DMS 273 (cell line): ENCODE results near the gene SLC13A2.

Source experiments
- DNase-seq: peaks from one replicate; lab custom pipeline; 2025; ENCODE audit not compliant: unreplicated experiment; lab: John Stamatoyannopoulos, UW

SLC13A2 gene

DNA sequence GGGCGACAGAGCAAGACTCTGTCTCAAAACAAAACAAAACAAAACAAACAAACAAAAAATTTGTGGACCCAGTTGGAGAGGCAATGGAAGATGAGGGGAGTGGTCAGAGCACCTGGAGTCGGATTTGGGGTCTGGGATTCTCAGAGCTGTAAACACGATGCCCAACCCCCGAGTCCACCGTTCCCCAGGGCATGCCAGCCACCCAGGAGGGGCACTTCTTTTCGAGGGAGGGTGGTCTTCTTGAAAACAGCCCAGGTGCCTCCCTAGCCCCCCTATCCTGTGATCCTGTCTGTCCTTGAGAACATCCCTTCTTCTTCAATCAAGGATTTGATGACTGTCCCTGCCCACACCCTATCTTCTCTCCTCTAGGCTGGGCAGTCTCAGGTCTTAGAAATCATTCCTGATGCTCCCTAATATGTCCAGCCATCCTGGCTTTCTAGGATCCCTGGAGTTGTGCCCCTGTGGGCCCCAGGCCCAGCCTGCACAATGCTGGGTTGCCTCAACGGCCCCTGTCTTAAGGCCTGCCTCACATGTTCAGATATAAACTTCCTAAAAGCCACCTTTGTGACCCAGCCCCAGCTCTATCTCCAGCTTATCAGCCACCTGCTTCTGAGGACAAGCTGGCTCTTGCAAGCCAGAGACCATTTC, 3.1 kb upstream of the SLC13A2 start:
- no peak for DNase-seq

DNA sequence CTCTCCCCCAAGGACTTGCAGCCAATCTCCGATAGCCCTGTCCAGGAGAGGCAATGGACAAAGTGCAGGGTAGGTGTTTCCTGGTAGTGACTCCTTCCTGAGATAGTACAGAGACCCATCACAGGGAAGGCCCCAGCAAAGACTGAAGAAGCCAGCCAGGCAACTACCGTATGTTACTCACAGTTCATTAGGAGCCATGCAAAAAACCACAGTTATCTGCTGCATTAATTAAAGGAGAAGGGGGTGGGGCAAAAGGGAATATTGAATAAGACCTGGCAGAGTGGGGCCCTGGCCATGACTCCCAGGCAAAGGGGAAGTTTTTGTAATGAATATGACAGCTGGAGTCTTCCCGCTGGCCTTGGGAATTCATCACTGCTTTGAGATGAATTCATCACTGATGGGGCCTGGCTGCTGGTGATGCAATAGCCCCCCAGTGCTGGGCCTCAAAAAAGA, 2.5 kb upstream of the SLC13A2 start:
- DNase-seq, result peak; percentile 80

DNA sequence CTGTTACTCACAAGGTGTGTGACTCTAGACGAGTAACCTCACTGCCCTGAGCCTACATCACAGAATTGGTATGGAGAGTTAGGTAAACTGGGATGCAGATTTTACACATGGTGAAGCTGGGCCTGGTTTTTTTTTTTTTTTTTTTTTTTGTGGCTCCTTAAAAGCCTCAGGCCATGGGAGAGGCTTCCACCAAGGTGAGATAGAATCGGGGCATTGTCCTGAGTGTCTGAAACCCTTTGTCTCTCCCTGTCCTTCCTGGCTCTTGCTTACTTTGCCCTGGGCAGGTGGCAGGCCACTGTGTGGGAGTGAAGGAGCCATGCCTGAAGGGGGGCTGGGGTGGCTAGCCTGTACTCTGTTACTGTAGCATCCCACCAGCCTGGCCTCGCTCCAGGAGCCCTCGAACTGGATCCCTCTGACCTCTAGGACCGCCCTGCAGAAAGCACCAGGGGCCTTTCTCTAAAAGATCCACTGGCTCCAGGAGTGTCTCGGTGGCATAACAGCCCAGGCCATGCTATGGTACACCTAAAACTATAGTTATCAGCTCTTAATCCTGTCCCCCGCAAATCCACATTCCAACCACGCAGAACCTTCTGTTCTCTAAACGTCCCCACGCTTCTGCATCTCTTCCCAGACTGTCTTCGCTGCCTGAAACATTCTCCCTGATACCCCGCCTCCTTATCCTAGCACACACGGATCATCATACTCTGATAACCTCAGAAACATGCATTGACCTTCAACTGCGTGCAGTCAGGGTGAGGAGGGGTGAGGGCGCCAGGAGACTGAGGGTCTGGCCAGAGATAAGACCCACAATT, 1.7 kb upstream of the SLC13A2 start:
- no peak for DNase-seq

DNA sequence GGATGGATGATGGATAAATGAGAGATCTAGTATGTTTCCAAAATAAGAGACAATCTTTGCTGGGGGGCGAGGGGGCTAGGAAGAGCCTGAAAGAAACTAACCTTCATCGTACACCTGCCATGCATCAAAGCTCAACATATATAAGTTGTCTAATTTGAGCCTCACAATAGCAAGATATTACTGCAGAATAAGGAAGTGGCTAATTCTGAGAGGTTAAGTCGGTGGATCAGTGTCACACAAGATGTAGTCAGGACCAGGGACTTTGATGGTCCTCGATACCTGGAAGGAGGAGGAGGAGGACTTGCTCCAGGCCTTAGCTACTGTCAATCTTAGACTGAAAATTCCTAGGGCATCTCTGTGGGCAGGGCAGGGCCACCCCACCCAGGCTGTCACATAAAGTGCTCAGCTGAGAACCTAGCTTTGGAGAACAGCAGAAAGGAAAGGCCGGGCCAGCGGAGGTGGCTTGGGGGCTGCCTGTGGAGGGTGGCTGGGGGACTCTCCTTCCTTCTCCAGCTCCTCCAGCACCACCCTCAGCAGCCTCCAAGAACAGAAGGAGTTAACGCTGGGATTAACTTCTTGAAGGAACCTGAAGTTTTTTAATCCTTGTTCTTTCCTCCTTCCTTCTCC, 460 bp upstream of the SLC13A2 start:
- no peak for DNase-seq

DNA sequence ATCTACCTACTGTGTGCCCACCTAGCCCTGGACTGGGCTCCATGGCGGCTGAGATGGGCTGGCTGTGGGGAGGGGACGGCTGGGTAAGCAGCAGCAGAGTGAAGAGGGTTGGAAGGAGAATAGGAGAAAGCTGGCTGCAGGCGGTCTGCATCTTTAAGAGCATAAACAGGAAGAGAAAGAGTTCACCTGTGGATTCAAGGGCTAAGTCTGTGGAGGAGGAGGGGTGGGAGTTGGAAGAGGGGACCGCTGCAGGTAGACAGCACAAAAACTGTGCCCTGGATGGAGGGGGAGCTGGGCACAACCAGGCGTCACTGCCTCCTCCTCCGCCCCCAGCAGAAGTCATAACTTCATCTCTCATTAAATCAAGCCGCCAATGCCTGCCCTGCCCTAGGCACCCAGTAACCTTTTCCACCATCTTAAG, 677 bp downstream of the SLC13A2 start:
- DNase-seq, result no peak

DNA sequence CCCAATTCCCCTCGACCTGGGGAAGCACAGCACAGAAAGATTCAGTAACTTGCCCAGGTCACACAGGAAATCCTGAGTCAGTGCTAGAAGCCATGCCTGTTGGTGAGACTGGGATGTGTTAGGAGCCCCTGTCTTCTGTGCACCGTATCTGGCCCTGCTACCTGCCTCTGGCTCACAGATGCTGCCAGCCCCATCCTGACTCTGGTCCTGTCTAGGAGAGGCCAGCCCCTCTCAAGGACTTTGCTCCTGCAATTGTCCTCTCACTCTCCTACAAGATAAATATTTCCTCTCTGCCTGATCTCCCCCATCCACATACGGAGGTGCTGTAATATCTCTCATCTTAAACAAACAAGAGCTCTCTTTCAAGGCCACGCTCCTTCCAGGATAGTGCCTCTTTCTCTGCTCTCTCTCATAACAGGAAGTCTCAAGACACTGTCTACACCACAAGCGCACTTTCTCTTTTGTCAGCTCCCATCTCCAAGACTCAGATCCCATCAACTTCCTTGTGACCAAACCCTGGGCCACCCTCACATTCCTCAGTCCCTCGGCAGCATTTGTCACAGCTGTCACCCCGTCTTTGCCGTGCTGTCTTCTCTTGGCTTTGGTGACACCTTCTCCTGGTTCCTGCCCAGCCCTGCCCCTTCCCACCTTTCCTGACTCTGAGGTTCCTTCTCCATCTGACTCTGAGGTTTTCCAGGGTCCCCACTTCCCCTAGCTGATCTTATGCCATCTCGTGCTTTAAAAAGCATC, 1.9 kb downstream of the SLC13A2 start:
- DNase-seq, result no peak

DNA sequence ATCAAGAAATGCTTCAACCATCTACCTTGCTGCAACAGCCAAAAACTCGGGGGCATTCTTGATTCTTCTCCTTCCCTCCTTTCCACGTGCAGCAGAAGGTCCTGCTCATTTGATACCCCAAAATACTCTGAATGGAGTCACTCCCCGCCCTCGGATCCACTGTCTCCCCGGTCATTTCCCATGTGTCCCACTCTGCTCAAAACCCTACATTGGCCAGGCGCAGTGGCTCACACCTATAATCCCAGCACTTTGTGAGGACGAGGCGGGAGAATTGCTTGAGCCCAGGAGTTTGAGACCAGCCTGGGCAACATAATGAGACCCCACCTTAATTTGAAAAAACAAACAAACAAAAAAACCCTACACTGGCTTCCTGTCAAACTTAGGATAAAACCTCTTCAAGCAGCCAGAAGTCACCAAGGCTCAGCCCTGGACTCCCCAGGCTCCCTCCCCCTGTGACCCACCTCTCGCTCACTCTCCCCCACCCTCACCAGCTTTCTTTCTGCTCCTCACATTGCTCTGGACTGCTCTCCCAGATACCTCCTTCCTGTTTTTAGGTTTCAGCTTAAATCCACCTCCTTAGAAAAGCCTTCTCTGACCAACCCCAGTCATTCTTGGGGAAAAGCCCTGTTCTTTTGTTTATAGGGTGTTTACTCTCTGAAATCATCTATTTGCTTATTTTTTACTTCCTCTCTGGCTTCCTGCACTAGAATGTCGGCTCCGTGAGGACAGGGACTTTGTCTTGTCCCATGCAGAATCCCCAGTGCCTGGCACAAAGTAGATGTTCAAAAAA, 2.8 kb downstream of the SLC13A2 start:
- no peak for DNase-seq

DNA sequence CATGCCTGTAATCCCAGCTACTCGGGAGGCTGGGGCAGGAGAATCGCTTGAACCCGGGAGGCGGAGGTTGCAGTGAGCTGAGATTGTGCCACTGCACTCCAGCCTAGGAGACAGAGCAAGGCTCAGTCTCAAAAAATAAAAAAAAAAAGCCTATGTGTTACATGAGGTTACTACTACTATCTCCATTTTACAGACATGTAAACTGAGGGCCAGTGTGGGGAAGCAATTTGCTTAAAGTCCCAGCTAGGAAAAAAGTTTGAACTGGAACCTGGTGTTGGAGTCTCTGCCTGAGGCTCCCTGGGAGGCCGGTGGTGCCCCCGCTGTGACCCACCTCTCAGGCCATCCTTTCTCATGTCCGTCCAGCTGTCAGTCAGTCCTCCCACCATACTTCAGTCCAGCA, 4.5 kb downstream of the SLC13A2 start:
- no peak for DNase-seq

DNA sequence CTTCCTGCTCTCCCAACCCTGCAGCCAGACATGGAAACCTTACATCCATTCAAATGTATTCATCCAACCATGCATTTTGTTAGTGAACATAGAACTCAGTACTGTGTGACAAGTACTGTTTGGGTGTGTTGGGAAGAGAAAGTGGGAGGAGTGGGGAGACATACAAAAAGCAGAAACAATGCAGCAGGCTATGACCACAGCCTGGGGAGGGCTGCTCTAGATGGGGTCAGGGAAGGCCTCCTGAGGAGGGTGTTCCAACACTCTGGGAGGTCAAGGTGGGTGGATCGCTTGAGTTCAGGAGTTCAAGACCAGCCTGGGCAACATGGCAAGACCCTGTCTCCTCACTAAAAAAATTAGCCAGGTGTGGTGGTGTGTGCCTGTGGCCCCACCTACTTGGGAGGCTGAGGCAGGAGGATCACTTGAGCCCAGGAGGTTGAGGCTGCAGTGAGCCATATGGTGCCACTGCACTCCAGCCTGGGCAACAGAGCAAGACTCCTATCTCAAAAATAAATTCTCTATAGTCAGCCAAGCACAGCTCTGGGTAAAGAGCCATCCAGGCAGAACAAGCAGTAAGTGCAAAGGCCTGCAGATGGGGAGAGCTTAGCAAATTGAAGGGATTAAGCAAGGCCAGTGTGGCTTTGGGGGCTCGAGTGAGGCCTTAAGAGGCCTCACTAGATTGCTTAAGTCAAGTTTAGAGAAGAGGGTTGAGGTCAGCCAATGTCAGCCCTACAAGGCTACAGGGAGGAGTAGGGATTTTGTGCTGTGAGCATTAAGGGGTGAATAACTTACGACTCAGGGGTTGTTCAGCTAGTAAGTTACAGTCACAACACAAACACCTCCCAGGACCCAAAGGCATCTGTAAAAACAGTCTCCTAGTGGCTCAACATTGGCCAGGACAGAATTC, 5.5 kb downstream of the SLC13A2 start:
- DNase-seq, result no peak

DNA sequence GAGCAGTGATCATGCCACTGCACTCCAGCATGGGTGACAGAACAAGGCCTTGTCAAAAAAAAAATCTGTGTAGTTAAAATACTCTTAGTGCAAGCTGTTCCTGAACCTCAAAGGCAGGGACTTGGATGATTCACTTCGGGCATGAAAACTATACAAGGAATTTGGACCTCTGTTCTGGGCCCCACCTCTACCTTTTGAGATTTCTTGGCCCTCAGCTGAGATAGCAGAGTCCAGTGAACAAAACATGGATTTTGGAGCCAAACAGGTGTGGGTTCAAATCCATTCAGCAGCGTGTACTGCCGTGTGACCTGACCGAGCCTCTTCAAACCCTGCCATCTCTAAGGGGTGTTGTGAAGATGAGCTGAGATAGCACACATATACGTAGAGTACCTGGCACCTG, 6.8 kb downstream of the SLC13A2 start:
- no peak for DNase-seq

DNA sequence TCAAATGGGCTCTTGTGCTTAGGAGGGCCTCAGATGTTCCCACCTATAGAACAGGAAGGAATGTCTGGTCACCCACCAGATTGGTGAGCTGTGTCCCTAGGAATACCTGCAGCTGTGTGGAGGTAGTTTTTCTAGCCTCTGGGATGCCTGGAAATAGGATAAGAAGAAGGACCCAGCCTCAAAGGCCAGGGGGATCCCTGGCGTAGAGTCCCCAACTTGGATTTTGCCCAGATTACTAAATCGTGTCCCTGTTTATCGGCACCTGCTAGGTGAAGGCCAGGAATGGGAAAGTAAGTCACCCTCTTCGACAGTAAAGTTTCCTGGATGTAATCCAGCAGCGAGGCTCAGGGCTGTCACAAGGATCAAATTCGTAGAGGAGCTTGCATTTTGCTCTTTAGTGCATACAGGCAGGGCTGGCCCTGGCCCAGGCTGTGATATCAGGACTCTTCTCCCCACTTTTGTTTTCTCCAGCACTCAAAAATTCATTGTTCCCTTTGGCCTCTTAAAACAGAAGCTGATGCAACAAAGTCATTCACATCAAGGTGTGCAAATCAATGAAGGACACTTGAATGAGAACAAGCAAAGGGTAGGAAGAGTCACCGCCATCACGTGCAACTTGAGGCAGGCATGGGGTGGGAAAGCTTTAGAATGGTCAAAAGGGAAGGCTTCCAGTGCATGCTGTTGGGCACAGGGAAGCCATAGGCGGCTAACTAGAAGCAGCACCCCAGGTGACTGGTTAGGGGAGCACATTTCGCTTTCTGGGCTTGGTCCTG, 7.5 kb downstream of the SLC13A2 start:
- DNase-seq, result no peak

DNA sequence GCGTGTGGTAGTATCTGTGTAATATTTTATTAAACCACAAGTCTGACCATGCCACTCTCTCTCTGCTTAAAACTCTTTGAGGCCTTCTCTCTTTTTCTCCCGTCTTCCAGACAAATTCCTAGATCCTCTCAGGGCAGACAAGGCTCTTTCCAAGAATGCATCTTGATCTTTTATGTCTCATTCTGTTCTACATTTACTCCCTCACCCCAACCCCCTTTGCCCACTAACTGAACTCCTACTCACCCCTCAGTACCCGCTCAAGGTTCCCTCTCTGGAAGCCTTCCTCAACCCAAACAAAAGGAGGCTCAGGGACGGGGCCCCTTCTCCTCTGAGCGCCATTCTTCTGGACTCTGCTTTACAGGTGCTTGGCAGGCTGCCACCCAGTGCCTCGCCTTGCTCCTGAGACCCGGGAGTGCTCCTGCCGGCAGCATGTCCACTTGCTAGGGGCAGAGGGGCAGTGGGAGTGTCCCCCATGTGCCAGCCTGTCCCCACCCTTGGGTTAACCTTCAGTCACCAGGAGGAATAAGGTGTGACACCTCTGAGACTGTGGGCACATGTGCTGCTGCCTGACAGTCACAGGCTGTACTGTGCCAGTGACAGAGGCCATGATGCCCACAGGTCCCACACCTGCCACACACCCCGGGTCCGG, 9.2 kb downstream of the SLC13A2 start:
- peak; percentile 13 for DNase-seq

DNA sequence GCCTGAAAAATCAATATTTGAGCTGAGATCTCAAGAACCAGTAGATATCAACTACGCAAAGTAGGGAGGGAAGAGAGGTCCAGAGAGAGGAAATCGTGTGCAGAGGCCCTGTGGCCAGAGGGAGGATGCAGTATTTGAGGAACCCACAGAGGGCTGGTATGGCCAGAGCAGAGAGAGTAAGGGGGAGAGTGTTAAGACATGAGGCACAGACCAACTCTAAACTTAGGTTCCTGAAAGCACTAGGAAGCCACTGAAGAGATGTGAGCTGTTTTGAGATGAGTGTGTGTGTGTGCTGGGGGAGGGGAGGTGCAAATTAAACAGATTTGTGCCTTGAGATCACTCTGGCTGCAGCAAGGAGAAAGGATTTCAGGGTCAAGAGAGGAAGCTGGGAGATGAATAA, 10.9 kb downstream of the SLC13A2 start:
- no peak for DNase-seq

DNA sequence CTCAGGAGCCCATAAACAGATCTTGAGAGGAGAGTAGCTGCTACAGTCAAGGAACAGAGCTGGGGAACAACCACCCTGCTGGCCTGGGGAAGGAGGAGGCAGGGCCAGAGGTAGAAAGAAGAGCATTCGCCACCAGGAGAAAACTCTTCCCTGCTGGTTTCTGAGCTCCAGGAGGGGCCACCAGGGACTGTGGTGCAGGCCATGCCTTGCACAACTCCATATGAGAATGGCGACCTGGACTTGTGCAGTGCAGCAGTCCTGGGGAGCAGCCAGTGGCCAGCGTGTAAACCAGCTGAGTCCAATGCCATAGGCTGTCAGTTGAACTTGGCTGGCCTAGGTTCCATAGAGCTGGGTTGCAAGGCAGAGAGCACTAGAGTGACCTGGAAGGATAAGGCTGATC, 11.6 kb downstream of the SLC13A2 start:
- no peak for DNase-seq

DNA sequence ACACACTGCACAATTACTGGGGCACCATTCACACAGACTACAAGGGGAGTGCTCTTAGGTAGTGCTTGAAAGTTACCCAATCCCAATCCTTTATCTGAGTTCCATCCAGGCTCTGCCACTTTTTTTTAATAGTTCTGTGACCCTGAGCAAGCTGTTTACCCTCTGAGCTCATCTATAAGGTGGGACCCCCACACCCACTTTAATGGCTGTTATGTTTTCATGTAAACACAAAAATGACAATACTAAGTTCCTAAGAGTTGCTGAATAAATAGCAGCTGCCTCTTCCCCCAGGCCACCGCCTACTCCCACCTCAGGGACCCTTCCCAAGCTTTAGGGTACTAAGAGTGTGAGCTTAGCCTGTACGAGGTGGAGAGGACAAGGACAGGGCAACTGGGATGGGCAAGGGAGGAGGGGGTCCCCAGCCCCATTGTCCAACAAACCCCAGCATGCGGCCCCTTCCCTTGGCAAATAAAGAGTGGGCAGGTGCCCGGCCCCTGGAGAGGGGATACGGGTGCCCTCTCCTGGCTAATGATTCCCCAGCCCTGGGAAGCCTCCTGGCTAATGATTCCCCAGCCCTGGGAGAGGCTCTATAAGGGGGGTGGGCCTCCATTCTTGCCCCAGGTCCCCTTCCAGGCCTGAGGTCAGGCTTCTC, 14.6 kb downstream of the SLC13A2 start:
- peak; percentile 11 for DNase-seq

DNA sequence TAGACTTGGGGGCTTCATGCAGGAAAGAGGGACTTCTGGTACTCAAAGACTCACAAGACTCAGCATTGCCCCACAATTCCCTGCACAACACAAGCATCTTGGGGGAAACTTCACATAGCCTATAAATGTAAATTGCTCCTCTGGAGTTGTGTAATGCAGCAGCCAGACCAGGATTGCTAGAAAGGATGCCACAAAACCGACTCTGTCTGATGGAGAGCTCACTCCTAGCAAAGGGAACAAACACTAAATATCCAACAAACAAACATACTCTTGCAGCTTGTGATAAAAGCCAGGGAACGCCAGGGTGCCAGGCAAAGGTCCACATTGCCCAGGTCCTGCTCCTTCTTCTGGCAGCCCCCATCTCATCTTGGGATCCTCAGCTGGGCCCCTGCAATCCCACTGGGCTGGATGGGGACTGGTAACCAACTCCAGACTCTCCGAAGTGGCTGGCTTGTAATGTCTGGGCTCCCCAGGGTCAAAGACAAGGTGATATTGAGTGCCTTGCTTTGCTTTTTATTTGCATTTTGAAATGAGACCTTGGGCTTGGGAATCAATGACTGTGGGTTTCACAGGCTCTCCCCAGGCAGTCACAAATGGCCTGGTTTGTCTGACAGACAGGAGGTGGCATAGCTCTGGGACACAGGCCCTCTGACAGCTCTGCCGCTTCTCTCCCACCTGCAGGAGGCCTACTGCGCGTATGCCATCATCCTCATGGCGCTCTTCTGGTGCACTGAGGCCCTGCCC, 15.3 kb downstream of the SLC13A2 start:
- DNase-seq, result no peak

DNA sequence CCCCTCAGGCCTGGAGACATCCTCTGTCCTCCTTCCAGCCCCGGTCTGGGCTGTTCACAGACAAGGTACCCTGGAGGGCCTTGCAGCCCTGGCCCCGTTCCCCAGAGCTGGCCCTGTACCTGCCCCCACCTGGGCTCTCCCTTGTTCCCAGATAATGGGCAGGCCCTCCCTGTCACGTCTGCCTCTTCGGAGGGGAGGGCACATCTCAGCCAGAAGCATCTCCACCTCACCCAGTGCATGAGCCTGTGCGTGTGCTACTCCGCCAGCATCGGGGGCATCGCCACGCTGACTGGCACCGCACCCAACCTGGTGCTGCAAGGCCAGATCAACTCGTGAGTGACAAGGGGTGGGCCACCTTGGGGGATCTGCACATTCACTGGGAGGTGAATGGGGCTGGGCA, 17.8 kb downstream of the SLC13A2 start:
- DNase-seq, result no peak
